Bronchial epithelial cell (primary cell): Measurements from ENCODE around the gene DISC1. TPM values are rescaled to one million over a fixed set of nuclear protein-coding genes. Genes with fewer than 3 reads are reported as not detected.

Experiments
- DNase-seq: peaks from one replicate; pipeline ENCODE4 v3.0.0-alpha.2; 2010; ENCODE audit warnings: low read depth
- FAIRE-seq: peaks from 2 replicates; lab custom pipeline; 2011; peaks lifted over from hg19 to GRCh38; lab: Jason Lieb, UNC
- H3K27me3 ChIP-seq: 2 replicates; pipeline ENCODE4 v1.5.1; 2011; ENCODE audit warnings: low read length; ENCODE audit not compliant: control insufficient read depth, insufficient read depth
- H3K36me3 ChIP-seq: 2 replicates; pipeline ENCODE4 v1.5.1; 2011; ENCODE audit warnings: low read length; ENCODE audit not compliant: control insufficient read depth, insufficient read depth
- H3K4me3 ChIP-seq: 2 replicates; pipeline ENCODE4 v1.5.1; 2011; ENCODE audit warnings: mild to moderate bottlenecking, low read depth, low read length, control low read depth
- total RNA-seq: library from RNA; depleted of rRNA; stranded (reverse); fragments of >200 nt; gene quantifications from 2 replicates; pipeline ENCODE4 v1.2.1, GENCODE V29; 2014
- TF ChIP-seq, protein P1 (sequence below): IDR thresholded peaks from 2 replicates; pipeline ENCODE4 v1.5.1; 2011; ENCODE audit warnings: mild to moderate bottlenecking, moderate library complexity, low read length, control low read depth, inconsistent platforms; ENCODE audit not compliant: insufficient read depth, severe bottlenecking

DISC1 gene
- total RNA-seq, 1 donor from 2014 or later: 0.79 TPM

DNA sequence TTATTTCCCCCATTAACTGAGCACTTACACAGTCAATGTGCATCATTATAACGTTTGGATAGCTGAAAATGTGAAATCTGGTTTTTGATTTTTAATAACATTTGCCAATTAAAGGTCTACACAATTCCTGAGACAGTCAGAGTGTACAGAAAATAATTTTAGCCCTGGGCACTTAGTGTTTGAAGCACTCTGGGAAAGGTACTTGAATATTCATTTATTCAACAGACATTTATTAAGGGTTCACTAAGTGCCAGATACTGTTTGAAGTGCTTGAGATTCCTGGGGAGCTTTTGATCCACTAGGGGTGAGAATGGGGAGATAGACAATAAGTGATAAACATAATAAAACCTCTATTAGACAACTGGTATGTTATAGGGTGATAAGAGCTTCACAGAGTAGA is 141.8 kb downstream of the DISC1 start:
- FAIRE-seq (no peak), DNase-seq (no peak)
- H3K27me3 ChIP-seq: no peaks in the 10 kb centered on the region
- TF ChIP-seq, protein P1, sequence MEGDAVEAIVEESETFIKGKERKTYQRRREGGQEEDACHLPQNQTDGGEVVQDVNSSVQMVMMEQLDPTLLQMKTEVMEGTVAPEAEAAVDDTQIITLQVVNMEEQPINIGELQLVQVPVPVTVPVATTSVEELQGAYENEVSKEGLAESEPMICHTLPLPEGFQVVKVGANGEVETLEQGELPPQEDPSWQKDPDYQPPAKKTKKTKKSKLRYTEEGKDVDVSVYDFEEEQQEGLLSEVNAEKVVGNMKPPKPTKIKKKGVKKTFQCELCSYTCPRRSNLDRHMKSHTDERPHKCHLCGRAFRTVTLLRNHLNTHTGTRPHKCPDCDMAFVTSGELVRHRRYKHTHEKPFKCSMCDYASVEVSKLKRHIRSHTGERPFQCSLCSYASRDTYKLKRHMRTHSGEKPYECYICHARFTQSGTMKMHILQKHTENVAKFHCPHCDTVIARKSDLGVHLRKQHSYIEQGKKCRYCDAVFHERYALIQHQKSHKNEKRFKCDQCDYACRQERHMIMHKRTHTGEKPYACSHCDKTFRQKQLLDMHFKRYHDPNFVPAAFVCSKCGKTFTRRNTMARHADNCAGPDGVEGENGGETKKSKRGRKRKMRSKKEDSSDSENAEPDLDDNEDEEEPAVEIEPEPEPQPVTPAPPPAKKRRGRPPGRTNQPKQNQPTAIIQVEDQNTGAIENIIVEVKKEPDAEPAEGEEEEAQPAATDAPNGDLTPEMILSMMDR: no peak
- no peak overlapping the region for H3K4me3 ChIP-seq
- H3K36me3 ChIP-seq: no peaks in the 10 kb centered on the region

DNA sequence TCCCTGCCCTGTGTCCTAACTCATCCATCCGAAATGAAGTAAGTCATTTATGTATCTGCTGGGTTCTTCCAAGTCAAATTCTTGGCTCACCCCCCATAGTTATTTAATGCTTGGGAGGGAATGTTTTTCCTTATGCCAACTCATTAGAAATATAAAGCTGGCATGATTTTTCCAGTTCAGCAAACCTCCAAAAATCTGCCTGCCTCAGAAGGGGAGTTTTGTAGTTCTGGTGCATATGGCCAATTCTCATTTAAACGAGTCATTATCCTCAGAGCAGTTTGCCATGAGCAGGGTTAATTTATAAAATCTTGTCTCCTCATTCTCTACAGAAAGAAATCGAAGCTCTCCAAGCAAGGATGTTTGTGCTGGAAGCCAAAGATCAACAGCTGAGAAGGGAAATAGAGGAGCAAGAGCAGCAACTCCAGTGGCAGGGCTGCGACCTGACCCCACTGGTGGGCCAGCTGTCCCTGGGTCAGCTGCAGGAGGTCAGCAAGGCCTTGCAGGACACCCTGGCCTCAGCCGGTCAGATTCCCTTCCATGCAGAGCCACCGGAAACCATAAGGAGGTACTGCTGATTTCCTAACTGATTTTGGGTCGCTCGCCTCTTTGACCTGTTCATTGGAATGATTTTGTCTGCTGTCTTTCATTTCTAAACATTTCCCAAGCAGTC is 144.1 kb downstream of the DISC1 start:
- FAIRE-seq: no peak

DNA sequence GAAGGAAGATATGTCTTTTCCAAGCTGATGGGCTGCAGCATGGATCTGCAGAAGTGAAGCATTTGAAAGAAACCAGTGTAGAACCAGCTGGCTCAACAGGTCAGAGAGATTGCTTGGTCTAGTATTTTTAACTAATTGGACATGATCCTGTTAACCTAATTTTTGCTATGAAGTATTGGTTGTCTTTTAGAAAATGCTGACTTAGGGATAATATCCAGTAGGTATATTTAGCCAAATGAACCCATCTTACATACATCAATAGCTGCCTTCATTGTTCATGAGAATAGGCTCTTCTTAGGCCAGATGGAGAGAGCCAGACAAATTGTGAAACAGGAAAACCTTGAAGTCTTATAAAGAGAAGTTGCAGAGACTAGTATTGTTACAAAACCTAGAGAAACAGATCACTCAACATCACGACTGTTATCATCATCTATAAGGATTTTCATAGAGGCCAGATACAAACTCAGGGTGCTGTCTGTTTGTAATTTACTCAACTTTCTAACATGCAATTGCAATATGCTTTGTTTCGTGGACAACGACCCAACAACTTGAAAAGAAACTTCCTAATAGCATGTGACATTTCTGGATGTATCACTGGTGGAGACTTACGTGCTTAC is 148.2 kb downstream of the DISC1 start:
- no peaks in the 10 kb centered on the region for H3K36me3 ChIP-seq
- H3K4me3 ChIP-seq: no peak overlapping the region
- TF ChIP-seq, protein P1: no peak
- H3K27me3 ChIP-seq: no peaks in the 10 kb centered on the region
- DNase-seq (no peak), FAIRE-seq (no peak)

More for the DNA sequence above, 144.1 kb downstream of the DISC1 start:
- H3K36me3 ChIP-seq: no peaks in the 10 kb centered on the region
- TF ChIP-seq, protein P1: no peak
- H3K4me3 ChIP-seq: no peak overlapping the region
- no peaks in the 10 kb centered on the region for H3K27me3 ChIP-seq
- no peak for DNase-seq

DNA sequence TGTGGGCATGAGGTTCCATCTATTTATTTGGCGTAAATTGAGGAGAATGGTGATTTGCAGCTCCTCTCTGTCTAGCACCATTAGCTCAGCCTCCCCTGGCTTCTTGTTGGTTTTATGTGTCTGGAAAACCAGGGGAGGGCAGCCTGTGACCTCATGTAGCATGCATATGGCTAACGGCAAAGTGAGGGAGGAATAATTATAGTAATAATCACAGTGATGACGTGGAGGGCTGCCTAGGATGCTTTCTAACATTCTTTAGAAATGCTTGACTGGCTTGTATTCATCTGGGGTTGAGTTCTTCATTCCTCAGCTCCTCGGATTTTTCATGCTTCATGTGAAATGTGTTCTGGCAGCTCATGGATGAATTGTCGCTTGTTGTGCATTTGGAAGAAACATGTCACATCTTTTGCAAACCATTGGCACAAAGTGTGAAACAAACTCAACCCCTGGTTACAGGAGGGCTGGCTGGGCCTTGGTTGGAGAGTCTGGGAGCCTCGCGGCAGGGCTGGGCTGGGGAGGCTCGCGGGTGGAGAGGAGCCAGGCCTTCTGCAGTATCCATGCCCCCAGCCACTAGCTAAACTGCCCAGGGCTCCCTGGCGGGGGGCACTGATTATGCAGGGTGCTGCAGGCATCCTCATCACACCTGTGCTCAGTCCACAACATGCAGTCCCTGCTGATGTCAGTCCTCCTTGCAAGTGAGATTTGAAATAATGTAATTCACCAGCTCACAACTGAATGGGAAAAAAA is 149.6 kb downstream of the DISC1 start:
- Histone ChIP-seq H3K27me3 (no peaks in the 10 kb centered on the region), H3K36me3 (no peaks in the 10 kb centered on the region), H3K4me3 (no peak overlapping the region)
- TF ChIP-seq, protein P1: no peak
- DNase-seq: no peak
- FAIRE-seq: no peak

DNA sequence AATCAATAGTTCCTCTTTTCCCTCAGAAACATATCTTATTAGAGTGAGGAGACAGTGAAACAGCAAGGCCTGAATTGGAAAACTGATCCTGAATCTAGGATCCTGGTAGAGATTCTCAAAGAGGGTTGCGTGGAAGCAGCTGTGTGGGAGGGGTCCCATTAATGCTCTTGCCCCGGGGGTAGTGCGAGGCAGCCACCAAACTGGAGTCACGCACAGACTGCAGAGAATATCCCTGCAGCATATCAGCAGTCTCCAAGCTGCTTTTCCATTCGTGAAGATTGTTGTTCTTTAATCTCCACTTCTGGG is 150.1 kb downstream of the DISC1 start:
- DNase-seq (no peak), FAIRE-seq (no peak)
- H3K36me3 ChIP-seq: no peaks in the 10 kb centered on the region
- TF ChIP-seq, protein P1: no peak
- no peak overlapping the region for H3K4me3 ChIP-seq
- H3K27me3 ChIP-seq: no peaks in the 10 kb centered on the region
